HG03575 (cell line): ENCODE results near the gene C2orf66.

Source experiments
- ATAC-seq: cut with Tn5 transposase; IDR thresholded peaks from one replicate; pipeline ENCODE4 v1.9.1; 2021; ENCODE audit not compliant: unreplicated experiment, insufficient number of reproducible peaks, low FRiP score; ENCODE audit errors: extremely low read depth

Gene C2orf66

DNA sequence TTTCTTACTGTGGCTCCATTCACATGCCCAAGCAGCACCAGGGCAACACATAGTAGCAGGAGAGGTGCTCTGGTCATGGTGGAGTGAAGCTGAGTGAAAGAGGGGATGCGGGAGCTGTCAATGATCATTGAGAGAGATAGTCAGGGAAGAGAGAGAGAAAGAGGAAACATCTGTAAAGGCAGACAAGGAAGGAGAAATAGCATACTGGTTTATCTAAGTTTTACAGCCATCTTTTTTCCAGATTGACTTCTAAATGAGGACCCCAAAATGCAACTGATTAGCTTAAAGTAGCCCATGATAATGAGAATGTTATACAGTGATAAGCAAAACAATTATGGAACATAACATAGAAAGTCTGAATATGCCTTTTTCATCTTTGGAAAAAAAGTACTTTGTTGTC, at the start of gene C2orf66:
Gene C2orf66 (minus strand): TSS at position 96 of the 400 bp plus-strand sequence. CDS start 19 bp downstream, at position 77.
- ATAC-seq, result no peak

GRCh38 chr2:196854629-196855028, 45.5 kb upstream of the C2orf66 start:
- ATAC-seq, result no peak

DNA sequence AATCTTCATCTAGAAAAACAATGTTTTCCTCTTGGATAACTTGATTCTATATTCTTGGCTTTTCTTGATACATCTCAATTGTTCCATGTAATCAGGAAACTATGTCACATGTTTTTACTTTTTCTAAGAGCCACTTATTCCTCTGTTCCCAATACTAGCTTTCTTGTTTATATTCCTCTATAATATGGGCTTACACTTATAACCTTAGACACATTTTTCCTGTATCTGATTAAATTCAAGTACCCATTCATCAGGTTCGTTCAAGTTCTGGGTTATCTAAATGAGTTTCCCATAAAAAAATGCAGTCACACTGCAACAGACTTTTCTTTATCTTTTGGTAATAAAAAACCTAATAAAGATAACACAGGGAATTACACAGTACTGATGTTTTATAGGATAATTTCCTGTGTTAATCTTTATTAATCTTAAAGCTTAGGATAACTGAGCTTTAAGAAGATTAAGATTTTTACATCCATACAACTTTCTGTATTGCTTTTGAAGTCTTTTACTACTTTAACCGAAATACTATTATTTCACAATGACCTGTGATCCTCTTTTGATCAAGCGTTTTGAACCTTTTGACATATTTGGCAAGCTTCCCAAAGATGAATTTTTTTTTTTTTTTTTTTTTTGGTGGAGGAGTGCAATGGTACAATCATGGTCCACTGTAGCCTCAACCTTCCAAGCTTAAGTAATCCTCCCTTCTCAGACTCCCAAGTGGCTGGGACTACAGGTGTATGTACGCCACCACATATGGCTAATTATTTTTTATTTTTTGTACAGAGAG, 44.3 kb upstream of the C2orf66 start:
- no peak for ATAC-seq

- no peak for ATAC-seq
These were observed 41.9 kb upstream of the C2orf66 start for GRCh38 chr2:196851088-196851487.

DNA sequence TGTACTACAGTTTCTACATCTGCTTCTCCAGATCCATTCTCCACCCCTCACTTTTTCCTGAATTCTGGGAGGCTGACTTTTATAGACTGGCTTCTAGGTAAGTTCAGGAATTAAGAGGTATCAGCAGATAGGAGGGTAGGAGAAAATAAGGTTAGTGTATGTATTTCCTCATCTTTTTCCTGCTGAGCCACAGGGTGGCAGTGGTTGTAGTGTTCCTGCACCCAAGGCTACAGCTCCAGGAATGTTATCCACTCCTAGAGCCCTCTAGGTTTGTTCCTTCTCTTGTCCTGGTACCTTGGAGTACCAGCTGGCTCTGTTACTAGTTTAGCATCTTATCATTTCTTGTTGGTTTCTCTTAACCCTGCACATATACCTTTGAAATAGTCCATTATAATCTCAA, 40.7 kb upstream of the C2orf66 start:
- no peak for ATAC-seq

DNA sequence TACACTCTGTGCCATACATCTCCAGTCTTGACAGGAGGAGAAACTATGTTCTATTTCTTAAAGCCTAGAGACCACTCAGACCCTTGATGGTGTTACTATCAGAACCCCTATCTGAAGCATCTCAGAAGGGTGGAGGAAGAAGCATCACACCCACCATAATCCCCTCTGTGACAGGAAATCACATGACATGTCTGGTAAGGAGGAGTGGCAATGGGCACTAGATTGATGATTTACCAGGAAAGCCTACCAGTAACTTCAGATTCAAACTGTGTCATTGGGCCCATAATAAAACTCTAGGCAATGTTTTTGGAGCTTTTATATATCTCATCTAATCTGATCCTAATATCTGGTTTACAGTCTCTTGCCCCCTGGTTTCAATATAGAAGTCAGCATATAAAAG, 37.1 kb upstream of the C2orf66 start:
- ATAC-seq, result no peak

DNA sequence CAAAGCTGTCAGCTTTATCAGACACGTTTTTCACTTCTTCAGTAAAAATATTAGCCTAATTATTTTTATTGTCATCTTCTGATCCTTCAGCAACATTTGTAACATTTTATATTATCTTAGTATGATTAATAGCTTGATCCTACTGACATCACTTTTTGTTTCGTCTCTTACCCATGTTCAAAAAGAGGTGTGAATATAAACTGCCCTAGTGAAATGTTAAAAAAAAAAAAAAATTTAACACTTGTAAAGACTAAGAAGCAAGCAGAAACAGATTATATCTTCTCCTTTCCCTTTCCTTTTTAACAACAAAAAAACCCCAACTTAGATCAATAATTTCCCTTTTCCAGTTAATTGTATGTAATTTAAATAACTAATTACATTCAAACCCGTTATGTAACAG, 36.2 kb upstream of the C2orf66 start:
- ATAC-seq, result no peak

GRCh38 chr2:196840171-196840570, 31.0 kb upstream of the C2orf66 start:
- no peak for ATAC-seq

DNA sequence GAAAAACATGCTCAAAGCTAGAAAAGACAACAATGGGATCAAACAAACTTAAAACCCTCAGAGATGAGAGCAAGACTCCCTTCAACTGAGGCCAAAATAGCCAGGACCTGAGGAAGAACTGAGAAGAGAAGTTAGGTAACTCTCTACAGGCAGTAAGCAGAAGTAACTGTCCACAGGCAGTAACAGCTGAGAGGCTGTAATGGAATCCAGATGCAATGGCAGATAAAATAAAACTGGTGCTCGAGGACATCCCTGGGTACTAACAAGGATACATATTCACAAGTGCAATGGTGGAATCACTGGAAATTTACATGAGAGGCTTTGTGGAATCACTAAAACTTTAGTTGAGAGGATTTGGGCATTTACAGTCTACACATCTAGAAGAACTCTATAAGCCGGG, 30.4 kb upstream of the C2orf66 start:
- ATAC-seq, result no peak

- no peak for ATAC-seq
These were observed 27.3 kb upstream of the C2orf66 start for GRCh38 chr2:196836440-196836839.

DNA sequence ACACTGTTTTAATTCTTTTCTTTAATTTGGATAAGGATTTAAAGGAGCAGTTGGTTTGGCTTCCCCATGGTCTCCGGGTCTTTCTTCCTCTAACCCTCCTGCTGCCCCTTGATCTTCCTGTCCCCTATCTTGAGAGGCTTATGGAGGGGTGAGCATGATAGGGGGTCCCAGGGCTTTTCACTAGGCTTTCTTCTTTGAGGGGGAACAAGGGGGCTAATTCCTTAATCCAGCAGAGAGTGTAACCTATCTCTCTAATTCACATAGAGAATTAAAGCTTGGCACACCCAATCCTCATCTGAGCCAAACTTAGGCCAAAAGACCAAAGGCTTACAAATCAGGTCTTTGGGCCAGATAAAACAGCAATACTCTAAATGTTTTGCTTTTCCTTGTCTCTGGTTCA, 21.5 kb upstream of the C2orf66 start:
- no peak for ATAC-seq

- ATAC-seq, result no peak
These were observed 18.2 kb upstream of the C2orf66 start for GRCh38 chr2:196827356-196827755.

- ATAC-seq, result no peak
These were observed 14.8 kb upstream of the C2orf66 start for GRCh38 chr2:196823750-196824522.

DNA sequence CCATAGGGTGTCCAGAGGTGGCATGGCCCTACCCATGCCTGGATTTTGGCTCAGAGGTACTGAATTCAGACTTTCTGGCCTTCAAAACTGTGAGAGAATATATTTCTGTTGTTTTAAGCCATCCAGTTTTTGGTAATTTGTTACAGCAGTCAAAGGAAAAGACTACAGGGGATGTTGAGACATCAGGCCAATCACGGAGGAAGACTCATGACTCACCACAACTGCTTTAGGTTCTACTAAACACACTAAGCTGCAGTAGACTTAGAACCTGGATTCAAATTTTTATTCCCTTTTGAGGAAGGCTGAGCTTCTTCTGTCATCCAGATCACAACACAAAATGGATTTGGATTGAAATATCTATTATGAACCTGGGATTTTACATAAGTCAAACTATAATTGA, 12.0 kb upstream of the C2orf66 start:
- no peak for ATAC-seq

DNA sequence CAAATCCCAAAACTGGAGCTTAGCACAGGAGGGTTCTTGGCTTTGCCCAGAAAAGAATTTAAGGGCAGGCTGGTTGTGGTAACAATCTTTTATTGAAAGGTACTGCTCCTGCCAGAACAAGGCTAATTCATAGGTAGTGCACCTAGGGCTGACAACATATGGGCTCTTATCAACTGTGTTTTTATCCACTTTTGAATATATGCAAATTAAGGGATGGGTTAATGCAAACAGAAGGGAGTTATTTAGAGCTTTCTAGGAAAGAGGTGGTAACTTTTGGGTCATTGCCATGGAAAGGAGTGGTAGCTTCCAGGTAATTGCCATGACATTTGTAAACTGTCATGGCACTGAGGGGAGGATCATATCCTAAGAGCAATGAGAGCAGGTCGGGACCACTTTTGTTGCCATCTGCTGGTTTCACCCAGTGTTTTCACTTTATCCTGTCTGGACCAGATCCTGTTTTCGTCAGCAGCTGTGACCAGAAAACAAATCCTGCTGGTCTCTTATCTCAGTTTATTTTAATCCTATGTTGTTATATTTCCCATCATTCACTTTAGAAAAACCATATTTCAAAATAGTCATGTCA, 981 bp downstream of the C2orf66 start:
- ATAC-seq, result no peak

GRCh38 chr2:196804381-196804780, 4.8 kb downstream of the C2orf66 start:
- no peak for ATAC-seq

- ATAC-seq, result no peak
These were observed 6.8 kb downstream of the C2orf66 start for GRCh38 chr2:196802401-196802800.

- no peak for ATAC-seq
These were observed 7.4 kb downstream of the C2orf66 start for GRCh38 chr2:196801674-196802261.

- ATAC-seq, result no peak
These were observed 10.2 kb downstream of the C2orf66 start for GRCh38 chr2:196798980-196799379.

DNA sequence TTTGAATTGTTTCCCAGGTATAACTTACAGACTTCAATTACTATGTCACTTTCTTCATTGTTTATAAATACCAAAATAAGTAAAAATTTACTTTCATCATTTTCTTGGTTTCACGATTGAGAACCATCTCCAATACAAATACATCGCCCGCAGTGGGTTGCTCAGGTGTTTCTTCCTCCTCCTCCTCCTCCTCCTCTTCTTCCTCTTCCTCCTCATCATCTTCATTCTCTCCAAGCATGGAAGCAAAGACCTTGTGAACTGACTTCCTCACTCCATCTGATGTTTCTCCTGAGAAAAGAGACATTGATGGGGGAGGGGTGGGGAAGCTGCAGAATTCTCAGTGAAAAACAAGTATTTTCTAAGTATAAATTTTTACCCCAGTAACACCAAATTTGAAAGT, 16.3 kb downstream of the C2orf66 start:
- no peak for ATAC-seq
